Measurements from ENCODE around the gene C1QL4.
A peak's percentile ranks its signal among the peaks of the same experiment; 100 is the strongest.

The C1QL4 gene

DNA sequence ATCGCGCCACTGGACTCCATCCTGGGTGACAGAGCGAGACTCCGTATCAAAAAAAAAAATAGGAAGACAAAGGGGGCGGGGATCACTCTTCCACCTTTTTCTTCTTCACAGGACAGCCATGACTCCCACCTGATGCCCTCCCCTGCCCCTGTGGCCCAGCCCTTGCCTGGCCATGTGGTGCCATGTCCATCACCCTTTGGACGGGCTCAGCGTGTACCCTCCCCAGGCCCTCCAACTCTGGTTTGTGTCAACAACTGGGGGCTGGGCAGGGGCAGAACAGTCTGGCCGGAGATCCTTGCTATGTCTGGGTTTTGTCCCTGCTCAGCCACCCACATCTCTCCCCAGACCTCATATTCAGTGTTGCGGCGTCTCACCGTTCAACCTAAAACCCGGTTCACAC is 8.2 kb downstream of the C1QL4 start:
- no peak overlapping the region for H3K4me3 ChIP-seq (replicated peaks in 1 of 2; ENCODE audit: low read depth in 2 of 2, low read length in 2 of 2)
- TF ChIP-seq, protein P1, sequence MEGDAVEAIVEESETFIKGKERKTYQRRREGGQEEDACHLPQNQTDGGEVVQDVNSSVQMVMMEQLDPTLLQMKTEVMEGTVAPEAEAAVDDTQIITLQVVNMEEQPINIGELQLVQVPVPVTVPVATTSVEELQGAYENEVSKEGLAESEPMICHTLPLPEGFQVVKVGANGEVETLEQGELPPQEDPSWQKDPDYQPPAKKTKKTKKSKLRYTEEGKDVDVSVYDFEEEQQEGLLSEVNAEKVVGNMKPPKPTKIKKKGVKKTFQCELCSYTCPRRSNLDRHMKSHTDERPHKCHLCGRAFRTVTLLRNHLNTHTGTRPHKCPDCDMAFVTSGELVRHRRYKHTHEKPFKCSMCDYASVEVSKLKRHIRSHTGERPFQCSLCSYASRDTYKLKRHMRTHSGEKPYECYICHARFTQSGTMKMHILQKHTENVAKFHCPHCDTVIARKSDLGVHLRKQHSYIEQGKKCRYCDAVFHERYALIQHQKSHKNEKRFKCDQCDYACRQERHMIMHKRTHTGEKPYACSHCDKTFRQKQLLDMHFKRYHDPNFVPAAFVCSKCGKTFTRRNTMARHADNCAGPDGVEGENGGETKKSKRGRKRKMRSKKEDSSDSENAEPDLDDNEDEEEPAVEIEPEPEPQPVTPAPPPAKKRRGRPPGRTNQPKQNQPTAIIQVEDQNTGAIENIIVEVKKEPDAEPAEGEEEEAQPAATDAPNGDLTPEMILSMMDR (IDR thresholded peaks at IDR 0.05; ENCODE audit: low read depth, low read length) = no peak
- no peak for DNase-seq (ENCODE audit: low read depth in 2 of 2)

DNA sequence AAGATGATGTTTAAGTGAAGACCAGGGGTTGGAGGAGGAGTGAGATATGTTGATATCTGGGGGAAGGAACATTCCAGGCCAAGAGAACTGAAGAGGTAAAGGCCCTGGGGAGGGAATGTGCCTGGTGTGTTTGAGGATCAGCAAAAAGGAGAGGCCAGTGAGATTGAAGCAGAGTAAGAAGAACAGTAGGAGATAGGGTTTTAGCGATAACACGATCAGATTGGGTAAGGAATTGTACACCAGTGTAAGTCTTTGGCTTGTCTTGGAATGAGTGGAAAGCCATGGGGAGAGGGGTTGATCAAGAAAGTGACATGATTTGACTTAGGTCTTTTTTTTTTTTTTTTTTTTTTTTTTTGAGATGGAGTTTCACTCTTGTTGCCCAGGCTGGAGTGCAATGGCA is 9.1 kb downstream of the C1QL4 start:
- TF ChIP-seq, protein P1 (IDR thresholded peaks at IDR 0.05; ENCODE audit: low read depth, low read length) = no peak
- no peak for DNase-seq (ENCODE audit: low read depth in 2 of 2)
- no peak overlapping the region for H3K4me3 ChIP-seq (replicated peaks in 1 of 2; ENCODE audit: low read depth in 2 of 2, low read length in 2 of 2)

DNA sequence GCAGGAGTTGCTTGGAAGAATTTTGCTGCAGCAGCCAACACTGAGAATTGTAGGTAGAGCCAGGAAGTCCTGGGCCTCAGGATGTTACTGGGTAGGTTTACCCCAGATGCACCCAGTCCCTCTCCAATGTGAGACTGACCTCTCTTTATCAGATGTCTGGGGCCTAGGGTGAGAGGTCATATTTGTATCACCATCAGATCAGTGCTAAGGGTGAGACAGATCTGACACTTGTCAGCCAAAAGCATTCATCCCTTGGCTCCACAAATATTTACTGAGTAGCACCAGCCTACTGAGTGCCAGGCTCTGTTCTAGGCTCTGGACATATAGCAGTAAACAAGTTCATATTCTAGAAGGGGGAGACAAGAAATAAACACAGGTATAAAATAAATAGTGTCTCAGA is 9.6 kb downstream of the C1QL4 start:
- TF ChIP-seq, protein P1 (IDR thresholded peaks at IDR 0.05; ENCODE audit: low read depth, low read length) = no peak
- DNase-seq (ENCODE audit: low read depth in 2 of 2) = no peak
- no peak overlapping the region for H3K4me3 ChIP-seq (replicated peaks in 1 of 2; ENCODE audit: low read depth in 2 of 2, low read length in 2 of 2)

DNA sequence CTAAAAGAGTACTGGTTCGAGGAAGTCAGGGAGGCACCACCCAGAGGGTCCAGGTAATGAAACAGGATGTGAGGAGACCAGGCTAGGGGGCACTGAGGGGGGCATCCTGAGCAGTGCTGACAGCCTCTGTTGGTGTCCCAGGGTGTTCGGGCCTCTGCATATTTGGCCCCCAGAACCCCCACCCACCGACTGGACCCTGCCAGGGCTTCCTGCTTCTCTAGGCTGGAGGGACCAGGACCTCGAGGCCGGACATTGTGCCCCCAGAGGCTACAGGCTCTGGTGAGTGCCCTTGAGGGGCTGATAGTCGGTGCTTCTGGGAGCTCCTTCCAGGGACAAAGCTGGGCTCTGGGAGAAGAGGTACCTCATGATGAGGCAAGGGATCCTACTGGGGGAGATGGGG is 11.4 kb downstream of the C1QL4 start:
- DNase-seq (ENCODE audit: low read depth in 2 of 2) = no peak
- TF ChIP-seq, protein P1 (IDR thresholded peaks at IDR 0.05; ENCODE audit: low read depth, low read length) = no peak
- H3K4me3 ChIP-seq (replicated peaks in 1 of 2; ENCODE audit: low read depth in 2 of 2, low read length in 2 of 2) = no peak overlapping the region

DNA sequence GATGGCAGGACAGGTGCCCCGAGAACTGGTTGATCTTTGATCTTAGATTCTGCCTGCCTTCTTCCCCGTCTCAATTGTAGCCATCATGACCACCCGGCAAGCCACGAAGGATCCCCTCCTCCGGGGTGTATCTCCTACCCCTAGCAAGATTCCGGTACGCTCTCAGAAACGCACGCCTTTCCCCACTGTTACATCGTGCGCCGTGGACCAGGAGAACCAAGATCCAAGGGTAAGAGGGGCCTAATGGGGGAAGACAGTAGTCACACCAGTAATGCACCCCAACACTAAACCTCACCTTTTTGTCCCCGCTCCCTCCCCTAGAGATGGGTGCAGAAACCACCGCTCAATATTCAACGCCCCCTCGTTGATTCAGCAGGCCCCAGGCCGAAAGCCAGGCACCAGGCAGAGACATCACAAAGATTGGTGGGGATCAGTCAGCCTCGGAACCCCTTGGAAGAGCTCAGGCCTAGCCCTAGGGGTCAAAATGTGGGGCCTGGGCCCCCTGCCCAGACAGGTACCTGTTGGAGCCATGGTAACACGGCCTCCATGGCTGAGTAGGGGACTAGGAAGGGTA is 13.4 kb downstream of the C1QL4 start:
- H3K4me3 ChIP-seq (replicated peaks in 1 of 2; ENCODE audit: low read depth in 2 of 2, low read length in 2 of 2) = peak overlapping the region; percentile 67 to 78
- no peak for DNase-seq (ENCODE audit: low read depth in 2 of 2)
- TF ChIP-seq, protein P1 (IDR thresholded peaks at IDR 0.05; ENCODE audit: low read depth, low read length) = no peak

DNA sequence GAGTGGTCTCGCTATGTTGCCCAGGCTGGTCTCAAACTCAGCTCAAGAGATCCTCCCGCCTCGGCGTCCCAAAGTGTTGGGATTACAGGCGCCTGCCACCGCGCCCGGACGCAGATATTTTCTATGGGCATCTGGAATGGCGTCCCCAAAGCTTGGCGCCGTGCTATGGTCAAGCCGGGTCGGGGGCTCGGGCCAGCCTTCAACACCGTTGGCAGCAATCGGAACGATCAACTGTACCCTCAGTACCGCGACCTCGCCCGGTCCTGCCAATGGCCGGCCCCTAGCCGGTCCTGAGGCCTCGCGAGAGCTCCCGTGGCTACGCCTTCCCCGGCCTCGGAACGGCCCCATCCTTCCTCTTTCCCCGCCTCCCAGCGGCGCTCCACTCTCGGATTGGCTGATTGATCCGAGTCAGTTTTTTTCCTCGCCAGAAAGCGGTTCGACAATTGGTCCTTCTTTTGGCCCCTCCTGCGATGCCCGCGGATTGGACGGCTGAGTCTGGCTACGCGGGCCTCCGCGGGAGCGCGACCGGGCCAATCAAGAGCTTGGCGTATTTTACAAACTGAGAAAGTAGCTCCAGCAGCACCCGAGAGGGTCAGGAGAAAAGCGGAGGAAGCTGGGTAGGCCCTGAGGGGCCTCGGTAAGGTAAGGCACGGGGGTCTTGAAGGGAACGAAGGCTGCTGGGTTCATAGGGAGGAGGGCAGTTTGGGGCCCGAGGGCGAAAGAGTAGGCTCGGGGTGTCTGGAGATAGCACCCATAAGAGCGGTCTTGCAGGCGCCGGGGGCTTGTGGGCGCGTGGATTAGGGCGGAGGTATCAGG is 14.1 kb downstream of the C1QL4 start, which contains the start of gene TROAP:
TROAP (plus strand) TSS at position 548 of the 816 bp plus-strand sequence. CDS start 354 bp downstream, outside the sequence.
- H3K4me3 ChIP-seq (replicated peaks in 1 of 2; ENCODE audit: low read depth in 2 of 2, low read length in 2 of 2) = peak within 1 kb of the TSS; percentile 73 to 79
- TF ChIP-seq, protein P1 (IDR thresholded peaks at IDR 0.05; ENCODE audit: low read depth, low read length) = no peak
- DNase-seq (ENCODE audit: low read depth in 2 of 2) = peak; percentile 98 to 99

All from cardiac fibroblast (primary cell).